HG02642 (cell line): Measurements from ENCODE around the gene KIAA1671.
"Not testable (repeated sequence)": the region's sequence is repeated elsewhere in the genome, so short reads cannot be mapped to it uniquely, and the experiment has no call there.

ENCODE experiments used
- ATAC-seq: cut with Tn5 transposase; IDR thresholded peaks from one replicate; pipeline ENCODE4 v1.9.1; 2021; ENCODE audit warnings: mild to moderate bottlenecking; ENCODE audit not compliant: unreplicated experiment, poor library complexity

The KIAA1671 gene

GRCh38 chr22:25178869-25179631, 226.5 kb downstream of the KIAA1671 start:
- ATAC-seq, result not testable (repeated sequence)

DNA sequence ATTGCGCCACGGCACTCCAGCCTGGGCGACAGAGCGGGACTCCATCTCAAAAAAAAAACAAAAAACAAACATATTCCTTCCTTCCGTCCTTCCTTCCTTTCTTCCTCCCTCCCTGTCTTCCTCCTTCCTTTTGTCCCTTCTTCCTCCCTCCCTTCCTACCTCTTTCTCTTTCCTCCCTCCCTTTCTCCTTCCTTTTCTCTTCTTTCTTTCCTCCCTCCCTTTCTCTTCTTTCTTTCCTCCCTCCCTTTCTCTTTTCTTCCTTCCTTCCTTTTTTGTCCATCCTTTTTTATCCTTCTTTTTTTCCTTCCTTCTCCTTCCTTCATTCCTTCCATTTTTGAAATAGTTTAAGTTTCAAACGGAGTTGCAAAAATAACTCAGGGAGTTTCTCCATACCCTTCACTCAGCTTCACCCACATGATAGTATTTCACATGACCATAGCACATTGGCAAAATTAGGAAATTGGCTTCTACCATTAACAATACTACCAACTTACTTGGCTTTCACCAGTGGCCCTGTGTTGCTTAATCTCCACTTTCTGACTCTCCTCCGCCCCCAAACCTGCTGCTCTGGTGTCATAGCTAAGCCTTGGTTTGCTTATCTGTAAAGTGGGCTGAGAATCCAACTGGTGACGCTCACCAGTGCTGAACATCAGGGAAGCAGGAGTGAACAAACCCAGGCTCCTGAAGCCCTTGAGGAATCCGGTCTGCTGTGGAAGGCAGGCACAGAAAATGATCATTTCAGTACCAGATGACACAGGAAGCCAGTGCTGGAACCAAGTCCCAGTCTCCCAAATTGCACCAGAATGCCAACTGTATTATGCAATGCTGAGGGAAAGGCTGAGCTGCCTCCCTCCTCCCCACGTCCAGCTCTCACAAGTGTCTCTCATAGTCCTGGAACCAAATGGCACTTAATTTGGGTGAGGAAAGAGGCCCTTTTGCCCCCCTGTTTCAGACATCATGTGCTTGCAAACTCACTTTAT, 229.9 kb downstream of the KIAA1671 start:
- no peak for ATAC-seq

DNA sequence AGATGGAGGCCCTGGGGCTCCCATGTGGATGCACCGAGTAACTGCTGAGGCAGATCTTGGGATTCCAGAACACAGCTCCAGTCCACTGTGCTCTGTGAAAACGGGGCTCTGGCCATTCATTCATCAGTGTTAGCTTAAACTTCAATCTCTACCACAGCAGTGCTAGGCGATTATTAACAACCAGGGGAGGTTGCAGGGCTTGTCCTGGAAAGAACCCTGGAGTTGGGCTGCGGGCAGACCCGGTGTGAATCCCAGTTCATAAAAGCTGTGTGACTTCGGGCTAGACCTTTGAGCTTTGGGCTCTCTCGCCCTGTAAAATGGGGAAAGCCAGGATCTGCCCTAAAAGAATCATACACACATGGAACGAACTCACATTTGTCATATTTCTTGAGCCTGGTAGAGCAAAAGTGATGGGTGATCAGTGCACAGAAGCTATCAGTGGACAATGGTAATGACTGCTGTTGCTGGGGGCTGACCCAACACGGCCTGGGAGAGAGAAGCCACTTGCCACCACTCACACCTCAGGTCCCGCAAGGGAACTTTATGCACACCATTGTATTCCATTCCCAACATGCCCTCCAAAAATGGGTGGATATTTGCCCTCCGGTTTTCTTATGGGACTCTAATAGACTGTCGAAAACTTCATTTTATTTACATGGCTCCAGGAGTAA, 231.6 kb downstream of the KIAA1671 start:
- no peak for ATAC-seq

DNA sequence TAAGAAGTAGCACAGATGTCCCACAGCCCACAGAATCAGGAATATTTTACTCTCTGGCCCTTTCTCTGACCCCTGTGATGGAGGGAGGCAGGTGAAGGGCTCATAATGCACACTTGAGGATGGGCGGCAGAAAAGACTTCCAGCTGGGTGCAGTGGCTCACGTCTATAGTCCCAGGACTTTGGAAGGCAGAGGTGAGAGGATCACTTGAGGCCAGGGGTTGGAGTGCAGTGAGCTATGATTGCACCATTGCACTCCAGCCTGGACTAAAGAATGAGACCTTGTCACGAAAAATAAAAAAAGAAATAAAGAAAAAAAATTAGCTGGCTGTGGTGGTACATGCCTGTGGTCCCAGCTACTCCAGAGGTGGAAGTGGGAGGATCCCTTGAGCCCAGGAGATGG, 233.6 kb downstream of the KIAA1671 start:
- ATAC-seq, result no peak

DNA sequence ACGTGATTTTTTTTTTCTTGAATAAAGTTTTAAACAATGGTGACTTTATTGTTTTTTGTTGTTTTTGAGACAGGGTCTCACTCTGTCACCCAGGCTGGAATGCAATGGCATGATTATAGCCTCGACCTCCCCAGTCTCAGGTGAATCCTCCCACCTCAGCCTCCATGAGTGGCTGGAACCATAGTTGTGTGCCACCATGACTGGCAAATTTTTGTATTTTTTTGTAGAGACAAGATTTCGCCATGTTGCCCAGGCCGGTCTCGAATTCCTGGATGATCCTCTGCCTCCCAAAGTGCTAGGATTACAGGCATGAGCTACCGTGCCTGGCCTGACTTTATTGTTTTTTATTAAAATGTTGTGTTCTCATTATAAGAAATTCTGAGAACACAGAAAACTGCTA, 235.0 kb downstream of the KIAA1671 start:
- no peak for ATAC-seq

DNA sequence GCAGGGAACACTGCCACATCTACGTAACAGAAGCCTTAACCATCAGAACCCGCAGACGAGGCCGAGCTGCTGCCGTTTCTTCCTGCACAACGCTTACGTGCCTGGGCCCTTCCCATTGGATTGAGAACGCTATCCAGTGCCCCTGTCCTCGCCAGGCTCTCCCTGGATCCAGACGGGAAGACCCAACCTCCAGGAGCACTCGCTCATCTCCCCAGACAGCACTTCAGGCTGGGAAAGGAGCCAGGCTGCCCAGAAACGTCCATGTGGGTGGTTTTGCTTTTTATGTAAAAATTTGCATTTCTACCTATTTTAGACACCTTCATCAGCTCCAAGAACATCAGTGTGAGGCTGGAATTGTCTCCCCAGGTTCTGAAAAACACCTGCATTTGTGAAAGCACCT, 239.9 kb downstream of the KIAA1671 start:
- ATAC-seq, result no peak

GRCh38 chr22:25193130-25193529, 240.6 kb downstream of the KIAA1671 start:
- no peak for ATAC-seq

DNA sequence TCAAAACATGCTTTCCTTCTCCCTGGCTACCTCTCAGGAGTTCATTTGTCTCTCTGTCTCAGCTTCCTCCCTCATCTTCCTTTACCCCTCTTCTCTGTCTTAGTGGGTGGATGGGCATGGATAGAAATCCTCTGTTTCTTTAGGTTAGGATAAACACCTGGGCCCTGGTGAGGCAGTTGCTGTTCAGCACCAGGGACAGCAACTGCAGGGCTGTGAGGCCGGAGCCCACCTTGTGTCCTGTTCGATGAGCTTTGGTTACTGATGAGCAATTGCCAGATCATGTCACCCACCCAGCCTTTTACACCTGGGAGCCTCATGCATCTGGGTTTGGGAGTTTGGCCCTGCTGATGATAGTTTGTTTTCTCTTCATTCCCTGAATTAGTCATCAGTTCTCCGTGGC, 241.0 kb downstream of the KIAA1671 start:
- ATAC-seq, result no peak

DNA sequence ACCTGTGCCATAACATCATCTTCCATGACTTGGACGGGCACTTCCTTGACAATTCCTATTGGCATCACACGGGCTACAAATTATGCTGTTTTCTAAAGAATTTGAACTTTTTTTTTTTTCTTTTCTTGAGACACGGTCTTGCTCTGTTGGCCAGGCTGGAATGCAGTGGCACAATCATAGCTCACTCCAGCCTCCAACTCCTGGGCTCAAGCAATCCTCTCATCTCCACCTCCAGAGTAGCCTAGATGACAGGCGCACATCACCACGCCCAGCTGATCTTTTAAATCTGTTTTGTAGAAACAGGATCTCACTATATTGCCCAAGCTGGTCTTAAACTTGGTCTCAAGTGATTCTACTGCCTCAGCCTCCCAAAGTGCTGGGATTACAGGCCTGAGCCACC, 243.8 kb downstream of the KIAA1671 start:
- no peak for ATAC-seq

DNA sequence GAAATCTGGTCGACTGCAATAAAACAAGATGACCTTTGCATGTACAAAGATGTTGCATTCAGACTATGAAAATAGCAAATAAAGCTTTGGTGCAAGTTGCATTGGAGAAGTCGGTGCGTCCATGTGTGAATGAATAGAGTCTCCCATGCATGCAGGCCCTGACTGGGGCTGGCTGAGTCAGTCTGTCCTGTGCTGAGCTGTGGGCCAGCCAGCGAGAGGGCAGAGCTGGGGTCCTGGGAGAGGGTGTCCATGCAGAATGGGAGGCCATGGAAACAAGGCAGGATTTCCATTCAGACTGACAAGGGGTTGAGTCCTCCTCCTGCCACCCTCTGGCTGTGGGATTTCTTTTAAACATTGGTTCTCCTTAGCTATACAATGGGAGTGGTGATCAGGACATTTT, 244.8 kb downstream of the KIAA1671 start:
- no peak for ATAC-seq

DNA sequence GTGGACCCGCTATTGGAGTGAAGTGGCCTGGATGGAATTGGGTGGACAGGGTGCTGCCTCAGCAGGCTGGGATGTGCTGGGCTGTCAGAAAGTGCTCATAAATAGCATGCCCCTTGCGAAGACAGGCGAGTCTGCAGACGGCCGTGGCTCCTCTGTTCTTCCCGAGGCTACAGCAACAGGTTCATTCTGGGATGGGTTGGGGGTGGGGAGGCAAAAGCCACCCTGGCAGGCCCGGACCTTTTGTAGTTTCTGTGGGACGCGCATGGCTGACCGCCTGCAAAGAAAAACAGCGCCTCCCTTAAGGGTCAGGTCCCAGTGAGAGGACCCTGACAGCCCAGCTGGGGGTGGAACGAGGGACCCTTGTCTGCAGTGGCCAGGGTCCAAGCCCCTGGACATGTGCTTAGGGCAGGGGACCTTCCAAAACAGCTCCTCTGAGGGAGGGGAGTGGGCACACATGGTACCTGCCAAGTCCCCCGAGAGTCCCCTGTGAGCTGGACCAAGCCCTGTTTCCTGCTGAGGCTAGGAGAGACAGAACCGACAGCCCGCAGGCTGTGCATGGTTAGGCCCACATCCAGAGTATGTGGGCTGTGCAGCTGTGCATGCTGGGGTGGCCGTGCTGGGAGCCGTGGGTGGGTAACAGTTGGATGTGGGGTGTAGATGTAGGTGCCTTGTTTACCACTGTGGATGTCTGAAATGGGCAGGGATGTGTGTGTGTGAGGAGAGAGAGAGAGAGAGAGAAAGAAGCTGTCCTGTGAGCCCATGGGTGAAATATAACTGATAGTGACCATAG, 247.4 kb downstream of the KIAA1671 start, which contains the start of gene CRYBB3:
Gene CRYBB3, plus strand, starts transcription at position 128 of the 790 bp plus-strand sequence. CDS start 1,539 bp downstream, outside the sequence.
- no peak for ATAC-seq

DNA sequence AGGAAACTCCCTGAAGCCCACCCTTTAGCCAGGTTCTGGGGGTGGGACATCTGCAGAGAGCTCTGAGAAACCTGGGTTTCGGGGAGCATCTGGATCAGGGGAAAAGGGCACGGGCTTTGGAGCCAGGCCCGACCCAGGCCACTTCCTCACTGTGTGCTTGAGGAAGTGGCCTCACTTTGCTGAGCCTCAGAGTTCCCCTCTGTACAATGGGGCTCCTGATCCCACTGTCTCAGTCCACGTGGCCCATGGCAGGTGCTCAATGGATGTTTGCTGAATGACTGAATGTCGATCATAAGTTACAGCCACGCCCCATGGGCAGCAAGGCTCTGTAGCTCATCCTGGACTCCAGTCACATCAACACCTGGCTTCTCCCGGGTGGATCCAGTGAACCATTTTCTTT, 248.5 kb downstream of the KIAA1671 start:
- ATAC-seq, result no peak

DNA sequence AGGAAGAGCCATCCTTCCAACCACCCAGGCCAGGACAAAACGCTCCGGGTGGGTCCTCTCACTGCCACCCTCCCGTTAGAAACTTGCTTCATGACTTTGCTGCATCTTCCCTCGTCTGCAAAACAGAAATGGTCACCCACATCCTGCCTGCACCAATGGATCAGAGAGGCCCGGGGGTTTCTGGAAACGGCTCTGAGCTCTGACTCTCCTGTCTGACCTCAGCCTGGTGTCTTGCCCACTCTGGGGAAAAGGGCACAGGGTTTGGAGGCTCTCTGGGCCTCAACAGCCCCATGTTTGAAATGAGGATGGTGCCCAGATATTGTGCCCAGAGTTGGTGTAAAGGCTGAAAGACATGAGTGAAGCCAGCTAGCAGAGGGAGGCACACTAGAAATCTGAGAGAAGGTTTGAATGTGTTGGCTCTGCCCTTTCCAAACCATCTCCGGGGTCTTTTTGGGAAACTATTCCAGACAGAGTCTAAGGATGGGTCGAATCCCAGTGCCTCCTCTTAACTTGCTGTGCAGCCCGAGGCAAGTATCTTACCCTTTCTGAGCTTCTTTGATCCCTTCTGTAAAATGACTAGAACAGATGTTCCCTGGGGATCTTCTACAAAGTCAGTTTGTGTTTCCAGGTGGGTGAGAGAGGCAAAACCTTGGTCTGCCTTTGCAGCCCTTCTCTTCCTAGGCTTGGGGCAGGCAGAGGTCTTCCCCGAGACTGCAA, 249.2 kb downstream of the KIAA1671 start:
- ATAC-seq, result no peak

- ATAC-seq, result no peak
Observed at GRCh38 chr22:25202290-25202921, 249.9 kb downstream of the KIAA1671 start.

- ATAC-seq, result no peak
Observed at GRCh38 chr22:25203082-25203481, 250.6 kb downstream of the KIAA1671 start.

DNA sequence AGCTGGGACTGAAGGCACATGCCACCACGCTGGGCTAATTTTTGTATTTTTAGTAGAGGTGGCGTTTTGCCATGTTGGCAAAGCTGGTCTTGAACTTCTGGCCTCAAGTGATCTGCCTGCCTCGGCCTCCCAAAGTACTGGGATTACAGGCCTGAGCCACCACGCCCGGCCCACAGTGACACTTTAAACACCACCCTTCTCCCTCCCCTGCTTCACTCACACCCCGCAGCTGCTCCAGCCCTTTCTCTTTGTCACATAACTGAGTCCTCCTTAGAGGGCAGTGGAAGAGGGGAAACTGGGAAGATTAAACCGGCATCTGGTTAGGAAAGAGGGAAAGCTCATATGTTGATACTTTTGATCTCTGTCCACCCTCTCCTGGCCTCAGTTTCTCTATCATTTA, 252.0 kb downstream of the KIAA1671 start:
- ATAC-seq, result not testable (repeated sequence)

DNA sequence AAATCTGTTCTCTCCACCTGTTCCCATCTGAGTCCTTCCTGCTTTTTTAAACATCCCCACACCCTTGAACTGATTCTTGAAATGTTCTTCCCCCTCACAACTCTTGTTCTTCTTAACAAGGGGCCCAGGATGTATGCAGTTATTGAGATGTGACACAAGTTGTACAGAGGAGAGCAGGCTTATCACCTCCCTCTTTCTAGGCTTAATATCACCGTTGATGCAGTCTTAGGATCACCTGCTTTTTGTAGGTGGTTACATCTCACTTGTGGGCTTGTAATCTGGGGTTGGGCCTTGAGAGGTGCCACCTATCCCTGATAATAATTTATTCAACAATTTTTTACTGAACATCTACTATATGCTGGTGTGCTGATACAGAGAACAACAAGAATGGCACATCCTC, 253.3 kb downstream of the KIAA1671 start:
- no peak for ATAC-seq

DNA sequence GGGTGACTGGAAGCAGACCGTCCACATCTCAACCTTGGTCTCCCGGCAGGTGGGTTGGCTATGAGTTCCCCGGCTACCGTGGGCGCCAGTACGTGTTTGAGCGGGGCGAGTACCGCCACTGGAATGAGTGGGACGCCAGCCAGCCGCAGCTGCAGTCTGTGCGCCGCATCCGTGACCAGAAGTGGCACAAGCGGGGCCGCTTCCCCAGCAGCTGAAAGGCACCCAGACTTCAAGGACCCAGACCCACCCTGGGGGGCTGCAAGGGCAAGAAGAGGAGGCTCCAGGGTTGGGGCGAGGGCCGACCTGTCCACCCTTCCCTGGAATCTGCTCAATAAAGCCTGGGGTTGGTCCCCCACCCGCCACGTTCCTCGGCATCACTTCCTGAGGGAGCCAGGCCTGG, 254.5 kb downstream of the KIAA1671 start:
- no peak for ATAC-seq
